Measurements from ENCODE around the gene FHIT.

GRCh38 chr3:61257148-61257547 lies 5.9 kb upstream of the FHIT start:
- TF ChIP-seq CTCF (IDR thresholded peaks at IDR 0.05; ENCODE audit: poor library complexity) = no peak
- TF ChIP-seq EZH2phosphoT487 (IDR thresholded peaks at IDR 0.05; ENCODE audit: low read depth, severe bottlenecking, unreplicated experiment) = no peak

All from hepatocyte (in vitro differentiated cells).